Measurements from ENCODE around the gene CLN6. TPM values are rescaled to one million over a fixed set of nuclear protein-coding genes. Genes with fewer than 3 reads are reported as not detected.
"Not testable (repeated sequence)": the region's sequence is repeated elsewhere in the genome, so short reads cannot be mapped to it uniquely, and the experiment has no call there.

The CLN6 gene
- total RNA-seq, 1 donor from 2014 or later = 24.4 TPM

DNA sequence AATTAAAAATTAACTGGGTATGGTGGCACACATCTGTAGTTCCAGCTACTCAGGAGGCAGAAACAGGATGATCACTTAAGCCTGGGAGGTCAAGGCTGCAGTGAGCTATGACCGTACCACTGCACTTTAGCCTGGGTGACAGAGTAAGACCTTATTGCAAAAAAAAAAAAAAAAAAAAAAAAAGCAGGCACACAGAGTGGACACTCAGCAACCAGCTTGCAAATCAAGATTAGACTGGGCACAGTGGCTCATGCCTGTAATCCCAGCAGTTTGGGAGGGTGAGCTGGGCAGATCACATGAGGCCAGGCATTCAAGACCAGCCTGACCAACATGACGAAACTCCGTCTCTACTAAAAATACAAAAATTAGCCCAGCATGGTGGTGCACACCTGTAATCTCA, 5.4 kb downstream of the CLN6 start:
- no peak overlapping the region for H3K4me3 ChIP-seq
- TF ChIP-seq EZH2phosphoT487 (IDR thresholded peaks at IDR 0.05) = no peak
- TF ChIP-seq EZH2 (IDR thresholded peaks at IDR 0.05) = no peak
- TF ChIP-seq, protein P1, sequence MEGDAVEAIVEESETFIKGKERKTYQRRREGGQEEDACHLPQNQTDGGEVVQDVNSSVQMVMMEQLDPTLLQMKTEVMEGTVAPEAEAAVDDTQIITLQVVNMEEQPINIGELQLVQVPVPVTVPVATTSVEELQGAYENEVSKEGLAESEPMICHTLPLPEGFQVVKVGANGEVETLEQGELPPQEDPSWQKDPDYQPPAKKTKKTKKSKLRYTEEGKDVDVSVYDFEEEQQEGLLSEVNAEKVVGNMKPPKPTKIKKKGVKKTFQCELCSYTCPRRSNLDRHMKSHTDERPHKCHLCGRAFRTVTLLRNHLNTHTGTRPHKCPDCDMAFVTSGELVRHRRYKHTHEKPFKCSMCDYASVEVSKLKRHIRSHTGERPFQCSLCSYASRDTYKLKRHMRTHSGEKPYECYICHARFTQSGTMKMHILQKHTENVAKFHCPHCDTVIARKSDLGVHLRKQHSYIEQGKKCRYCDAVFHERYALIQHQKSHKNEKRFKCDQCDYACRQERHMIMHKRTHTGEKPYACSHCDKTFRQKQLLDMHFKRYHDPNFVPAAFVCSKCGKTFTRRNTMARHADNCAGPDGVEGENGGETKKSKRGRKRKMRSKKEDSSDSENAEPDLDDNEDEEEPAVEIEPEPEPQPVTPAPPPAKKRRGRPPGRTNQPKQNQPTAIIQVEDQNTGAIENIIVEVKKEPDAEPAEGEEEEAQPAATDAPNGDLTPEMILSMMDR (IDR thresholded peaks at IDR 0.05) = no peak
- peaks cover 9% of the 10 kb centered on the region for H3K4me1 ChIP-seq
- no peaks in the 10 kb centered on the region for H3K36me3 ChIP-seq
- H3K27me3 ChIP-seq = no peaks in the 10 kb centered on the region
- no peaks in the 10 kb centered on the region for H3K9me3 ChIP-seq (ENCODE audit: low read depth)
- no peaks in the 10 kb centered on the region for H3F3A ChIP-seq (ENCODE audit: low read depth)
- Mint-ChIP-seq H3K4me1 (peaks cover 27% of the 10 kb centered on the region), H3K36me3 (peaks cover 18% of the 10 kb centered on the region), H3K9me3 (peaks cover 8% of the 10 kb centered on the region), H3K27ac (no peak overlapping the region), H3K4me3 (no peak overlapping the region), H3K27me3 (ENCODE audit: insufficient read depth, low read depth) (peaks cover 10% of the 10 kb centered on the region)
- no peak overlapping the region for H3K27ac ChIP-seq
- peaks cover 22% of the 10 kb centered on the region for H4K20me1 ChIP-seq (ENCODE audit: low read depth)
- H3K4me2 ChIP-seq = no peak overlapping the region
- H3K79me2 ChIP-seq (ENCODE audit: low read depth) = peaks cover 80% of the 10 kb centered on the region
- no peak overlapping the region for H2AFZ ChIP-seq (replicated peaks)
- no peak for DNase-seq (ENCODE audit: low spot score)
- no peak overlapping the region for H3K9ac ChIP-seq

DNA sequence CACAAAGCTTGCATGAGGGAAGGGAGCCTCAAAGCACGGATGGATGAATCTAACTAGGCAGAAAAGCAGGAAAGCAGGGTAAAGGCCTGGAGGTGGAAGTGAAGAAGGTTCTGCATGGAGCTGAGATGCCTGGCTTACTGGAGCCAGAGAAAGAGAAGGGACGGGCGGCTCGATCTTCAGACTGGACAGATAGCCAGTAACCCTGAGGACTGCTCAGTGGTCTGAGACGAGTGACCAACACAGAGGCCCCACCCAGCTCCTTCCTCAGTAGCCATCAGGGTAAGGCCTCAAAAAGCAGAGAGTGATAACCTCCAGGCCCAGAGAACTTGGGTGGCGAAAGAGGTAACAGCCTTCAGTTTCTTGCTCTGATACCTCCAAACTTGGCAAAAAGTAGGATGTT, 6.4 kb downstream of the CLN6 start:
- H3K27ac ChIP-seq = no peak overlapping the region
- H3K27ac Mint-ChIP-seq = peak overlapping the region; percentile 68

DNA sequence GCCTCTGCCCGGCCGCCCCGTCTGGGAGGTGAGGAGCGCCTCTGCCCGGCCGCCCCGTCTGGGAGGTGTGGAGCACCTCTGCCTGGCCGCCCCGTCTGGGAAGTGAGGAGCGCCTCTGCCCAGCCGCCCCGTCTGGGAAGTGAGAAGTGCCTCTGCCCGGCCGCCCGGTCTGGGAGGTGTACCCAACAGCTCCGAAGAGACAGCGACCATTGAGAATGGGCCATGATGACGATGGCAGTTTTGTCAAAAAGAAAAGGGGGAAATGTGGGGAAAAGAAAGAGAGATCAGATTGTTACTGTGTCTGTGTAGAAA, 7.1 kb downstream of the CLN6 start:
- peaks cover 78% of the 10 kb centered on the region for H3K79me2 ChIP-seq (ENCODE audit: low read depth)
- H3K4me3 ChIP-seq; H3K9me3 Mint-ChIP-seq; H4K20me1 ChIP-seq (ENCODE audit: low read depth); H3K27ac Mint-ChIP-seq; H3K27me3 ChIP-seq; H3K9ac ChIP-seq; DNase-seq (ENCODE audit: low spot score); H3F3A ChIP-seq (ENCODE audit: low read depth); H3K4me2 ChIP-seq; H3K4me1 ChIP-seq; H2AFZ ChIP-seq (replicated peaks); H3K27me3 Mint-ChIP-seq (ENCODE audit: insufficient read depth, low read depth); H3K9me3 ChIP-seq (ENCODE audit: low read depth); H3K4me3 Mint-ChIP-seq; H3K36me3 ChIP-seq; H3K27ac ChIP-seq: not testable (repeated sequence)
- Mint-ChIP-seq H3K4me1 (peaks cover 12% of the 10 kb centered on the region), H3K36me3 (peaks cover 27% of the 10 kb centered on the region)

More for the DNA sequence above, 6.4 kb downstream of the CLN6 start:
- Mint-ChIP-seq H3K4me1 (peaks cover 20% of the 10 kb centered on the region), H3K4me3 (no peak overlapping the region), H3K36me3 (peaks cover 20% of the 10 kb centered on the region), H3K9me3 (peaks cover 8% of the 10 kb centered on the region), H3K27me3 (ENCODE audit: insufficient read depth, low read depth) (peaks cover 10% of the 10 kb centered on the region)
- no peak for DNase-seq (ENCODE audit: low spot score)
- H4K20me1 ChIP-seq (ENCODE audit: low read depth) = peaks cover 13% of the 10 kb centered on the region
- no peaks in the 10 kb centered on the region for H3K36me3 ChIP-seq
- no peak overlapping the region for H3K4me2 ChIP-seq
- no peaks in the 10 kb centered on the region for H3F3A ChIP-seq (ENCODE audit: low read depth)
- H3K9ac ChIP-seq = no peak overlapping the region
- peaks cover 3% of the 10 kb centered on the region for H3K4me1 ChIP-seq
- H3K4me3 ChIP-seq = no peak overlapping the region
- no peaks in the 10 kb centered on the region for H3K9me3 ChIP-seq (ENCODE audit: low read depth)
- H3K27me3 ChIP-seq = no peaks in the 10 kb centered on the region
- TF ChIP-seq, protein P1 (IDR thresholded peaks at IDR 0.05) = no peak
- no peak for TF ChIP-seq EZH2phosphoT487 (IDR thresholded peaks at IDR 0.05)
- TF ChIP-seq EZH2 (IDR thresholded peaks at IDR 0.05) = no peak
- no peak overlapping the region for H2AFZ ChIP-seq (replicated peaks)
- H3K79me2 ChIP-seq (ENCODE audit: low read depth) = peaks cover 80% of the 10 kb centered on the region

DNA sequence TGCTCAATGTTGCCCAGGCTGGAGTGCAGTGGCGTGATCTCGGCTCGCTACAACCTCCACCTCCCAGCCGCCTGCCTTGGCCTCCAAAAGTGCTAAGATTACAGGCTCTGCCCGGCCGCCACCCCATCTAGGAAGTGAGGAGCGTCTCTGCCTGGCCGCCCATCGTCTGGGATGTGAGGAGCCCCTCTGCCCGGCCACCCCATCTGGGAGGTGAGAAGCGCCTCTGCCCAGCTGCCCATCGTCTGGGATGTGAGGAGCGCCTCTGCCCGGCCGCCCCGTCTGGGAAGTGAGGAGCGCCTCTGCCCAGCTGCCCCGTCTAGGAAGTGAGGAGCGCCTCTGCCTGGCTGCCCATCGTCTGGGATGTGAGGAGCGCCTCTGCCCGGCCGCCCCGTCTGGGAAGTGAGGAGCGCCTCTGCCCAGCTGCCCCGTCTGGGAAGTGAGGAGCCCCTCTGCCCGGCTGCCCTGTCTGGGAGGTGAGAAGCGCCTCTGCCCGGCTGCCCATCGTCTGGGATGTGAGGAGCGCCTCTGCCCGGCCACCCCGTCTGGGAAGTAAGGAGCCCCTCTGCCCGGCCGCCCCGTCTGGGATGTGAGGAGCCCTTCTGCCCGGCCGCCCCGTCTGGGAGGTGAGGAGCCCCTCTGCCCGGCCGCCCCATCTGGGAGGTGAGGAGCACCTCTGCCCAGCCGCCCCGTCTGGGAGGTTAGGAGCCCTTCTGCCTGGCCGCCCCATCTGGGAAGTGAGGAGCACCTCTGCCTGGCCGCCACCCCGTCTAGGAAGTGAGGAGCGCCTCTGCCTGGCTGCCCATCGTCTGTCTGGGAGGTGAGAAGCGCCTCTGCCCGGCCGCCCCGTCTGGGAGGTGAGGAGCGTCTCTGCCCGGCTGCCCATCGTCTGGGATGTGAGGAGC, 7.7 kb downstream of the CLN6 start:
- not testable (repeated sequence) for H2AFZ ChIP-seq (replicated peaks); H4K20me1 ChIP-seq (ENCODE audit: low read depth); H3K27ac ChIP-seq; H3K4me1 Mint-ChIP-seq; H3K9ac ChIP-seq; H3K4me1 ChIP-seq; H3K4me2 ChIP-seq; H3K27ac Mint-ChIP-seq; H3K36me3 ChIP-seq; H3K4me3 Mint-ChIP-seq; H3K27me3 Mint-ChIP-seq (ENCODE audit: insufficient read depth, low read depth); H3K4me3 ChIP-seq; DNase-seq (ENCODE audit: low spot score); H3K27me3 ChIP-seq; H3F3A ChIP-seq (ENCODE audit: low read depth); H3K9me3 ChIP-seq (ENCODE audit: low read depth); H3K9me3 Mint-ChIP-seq
- H3K36me3 Mint-ChIP-seq = peaks cover 27% of the 10 kb centered on the region
- H3K79me2 ChIP-seq (ENCODE audit: low read depth) = peaks cover 78% of the 10 kb centered on the region
